Body of pancreas (tissue), 4 donors: ENCODE measurements around the gene PIGR.

Experiments
- CTCF ChIP-seq, 7 experiments: fragments of 450-650 bp in 4 of 7; fragments of 200-600 bp in 3 of 7; sonication (generic) in 3 of 7; IDR thresholded peaks; one replicate each; pipeline ENCODE4 v1.5.1; 2016 to 2019; ENCODE audit warnings: antibody characterized with exemption in 7 of 7
- POLR2A ChIP-seq, 3 donors: fragments of 450-650 bp; IDR thresholded peaks; one replicate each; pipeline ENCODE4 v1.6.1; 2016; ENCODE audit warnings: antibody characterized with exemption in 3 of 3, mild to moderate bottlenecking in 2 of 3

GRCh38 chr1:206986402-206986801 lies 40.1 kb upstream of the PIGR start:
- TF ChIP-seq POLR2A (IDR thresholded peaks at IDR 0.05) (no peak), CTCF (IDR thresholded peaks at IDR 0.05) (no peak)
